Activated CD8-positive, alpha-beta memory T cell treated with anti-CD3 and anti-CD28 coated beads, Interleukin-2, amount 50 U/mL, for 24 hours (primary cell): Measurements from ENCODE around the gene MFSD11.
"Not testable (repeated sequence)": the region's sequence is repeated elsewhere in the genome, so short reads cannot be mapped to it uniquely, and the experiment has no call there.

Experiments
- DNase-seq: peaks from one replicate; pipeline ENCODE4 v3.0.0-alpha.2; 2020; ENCODE audit errors: extremely low read depth

Gene MFSD11

DNA sequence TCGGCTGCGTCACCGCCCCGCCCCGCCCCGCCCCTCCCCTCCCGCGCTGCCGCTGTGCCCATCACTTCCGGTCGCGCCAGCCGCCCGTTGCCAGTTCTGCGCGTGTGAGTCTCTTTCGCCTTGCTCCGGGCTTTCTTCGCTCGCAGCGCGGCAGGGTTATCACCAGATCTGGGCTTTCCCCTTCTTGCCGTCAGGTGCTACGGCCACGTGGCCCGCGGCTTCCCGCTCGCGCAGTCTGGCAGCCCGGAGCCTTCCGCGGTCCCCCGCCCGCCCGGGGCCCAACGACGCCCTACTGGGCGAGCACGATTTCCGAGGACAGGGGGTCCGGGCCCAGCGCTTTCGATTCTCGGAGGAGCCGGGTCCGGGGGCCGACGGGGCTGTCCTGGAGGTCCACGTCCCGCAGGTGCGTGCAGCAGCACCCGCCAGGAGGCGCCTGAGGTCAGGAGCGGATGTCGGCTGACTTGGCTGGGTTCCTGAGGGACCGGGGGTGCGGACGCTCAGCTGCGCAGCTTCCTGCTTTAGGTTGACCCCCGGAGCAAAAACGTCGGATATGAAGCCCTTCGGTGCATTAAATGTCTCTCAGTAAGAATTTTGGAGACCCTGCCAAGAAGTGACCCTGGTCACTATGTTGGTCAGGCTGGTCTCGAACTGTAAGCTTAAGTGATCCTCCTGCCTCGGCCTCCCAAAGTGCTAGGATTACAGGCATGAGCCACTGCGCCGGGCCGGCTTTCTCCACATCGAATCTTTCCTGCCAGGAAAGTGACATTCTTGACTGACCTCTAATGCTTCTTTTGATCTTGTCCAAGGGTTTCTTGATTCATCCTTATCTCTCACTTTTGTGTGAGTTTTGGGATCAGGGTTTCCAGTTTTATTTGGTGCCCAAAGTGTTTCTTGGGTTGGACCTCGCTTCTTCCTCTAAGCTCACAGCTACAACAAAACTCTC is 10.9 kb upstream of the MFSD11 start, which contains the start of gene METTL23:
Gene METTL23, plus strand, starts transcription at position 64 of the 943 bp plus-strand sequence. CDS start 2,872 bp downstream, outside the sequence.
- peak; percentile 48 for DNase-seq

DNA sequence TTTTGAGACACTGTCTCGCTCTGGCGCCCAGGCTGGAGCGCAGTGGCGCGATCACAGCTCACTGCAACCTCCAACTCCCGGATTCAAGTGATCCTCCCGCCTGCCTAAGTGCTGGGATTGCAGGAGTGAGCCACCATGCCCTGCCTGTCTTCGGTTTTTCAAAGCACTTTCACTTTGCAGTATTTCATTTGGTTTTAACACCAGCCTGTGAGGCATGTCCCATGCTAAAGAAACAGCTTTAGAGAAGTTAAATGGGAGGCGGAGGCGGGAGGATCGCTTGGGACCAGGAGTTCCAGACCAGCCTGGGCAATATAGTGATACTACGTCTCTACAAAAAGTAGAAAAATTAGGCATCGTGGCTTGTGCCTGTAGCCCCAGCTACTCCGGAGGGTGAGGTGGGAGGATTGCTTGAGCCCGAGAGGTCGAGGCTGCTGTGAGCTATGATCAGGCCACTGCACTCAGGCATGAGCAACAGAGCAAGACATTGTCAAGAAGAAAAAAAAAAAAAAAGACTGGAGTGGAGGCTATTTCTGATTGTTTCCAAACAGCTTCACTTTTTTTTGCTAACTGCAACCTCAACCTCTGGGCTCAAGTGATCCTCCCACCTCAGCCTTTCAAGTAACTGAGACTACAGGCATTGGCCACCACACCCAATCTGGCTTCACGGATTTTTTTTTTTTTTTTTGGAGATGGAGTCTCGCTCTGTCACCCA is 10.0 kb upstream of the MFSD11 start:
- DNase-seq = no peak

DNA sequence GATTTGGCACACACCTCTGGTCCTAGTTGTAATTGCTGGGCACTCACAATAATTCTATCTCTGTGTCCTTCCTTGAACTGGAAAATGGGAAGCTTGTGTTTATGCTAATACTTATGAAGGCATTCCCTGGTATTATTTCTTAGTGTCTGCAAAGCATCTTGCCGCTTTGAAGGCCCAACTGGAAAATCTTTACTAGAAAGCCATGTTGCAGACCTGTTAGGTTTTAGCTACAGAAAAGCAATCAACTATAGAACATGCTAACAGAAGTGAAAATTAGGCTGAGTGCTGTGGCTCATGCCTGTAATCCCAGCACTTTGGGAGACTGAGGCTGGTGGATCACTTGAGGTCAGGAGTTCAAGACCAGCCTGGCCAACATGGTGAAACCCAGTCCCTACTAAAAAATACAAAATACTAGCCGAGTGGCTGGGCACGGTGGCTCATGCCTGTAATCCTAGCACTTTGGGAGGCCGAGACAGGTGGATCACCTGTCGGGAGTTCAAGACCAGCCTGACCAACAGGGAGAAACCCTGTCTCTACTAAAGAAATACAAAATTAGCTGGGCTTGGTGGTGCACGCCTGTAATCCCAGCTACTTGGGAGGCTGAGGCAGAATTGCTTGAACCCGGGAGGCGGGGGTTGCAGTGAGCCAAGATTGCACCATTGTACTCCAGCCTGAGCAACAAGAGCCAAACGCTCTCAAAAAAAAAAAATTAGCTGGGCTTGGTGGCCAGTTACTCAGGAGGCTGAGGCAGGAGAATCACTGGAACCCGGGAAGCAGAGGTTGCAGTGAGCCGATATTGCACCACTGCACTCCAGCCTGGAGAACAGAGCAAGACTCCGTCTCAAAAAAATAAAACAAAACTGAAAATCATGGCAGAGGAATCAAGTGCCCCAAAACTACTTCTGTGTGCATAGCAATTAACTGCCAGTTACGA is 5.9 kb upstream of the MFSD11 start:
- DNase-seq = not testable (repeated sequence)

DNA sequence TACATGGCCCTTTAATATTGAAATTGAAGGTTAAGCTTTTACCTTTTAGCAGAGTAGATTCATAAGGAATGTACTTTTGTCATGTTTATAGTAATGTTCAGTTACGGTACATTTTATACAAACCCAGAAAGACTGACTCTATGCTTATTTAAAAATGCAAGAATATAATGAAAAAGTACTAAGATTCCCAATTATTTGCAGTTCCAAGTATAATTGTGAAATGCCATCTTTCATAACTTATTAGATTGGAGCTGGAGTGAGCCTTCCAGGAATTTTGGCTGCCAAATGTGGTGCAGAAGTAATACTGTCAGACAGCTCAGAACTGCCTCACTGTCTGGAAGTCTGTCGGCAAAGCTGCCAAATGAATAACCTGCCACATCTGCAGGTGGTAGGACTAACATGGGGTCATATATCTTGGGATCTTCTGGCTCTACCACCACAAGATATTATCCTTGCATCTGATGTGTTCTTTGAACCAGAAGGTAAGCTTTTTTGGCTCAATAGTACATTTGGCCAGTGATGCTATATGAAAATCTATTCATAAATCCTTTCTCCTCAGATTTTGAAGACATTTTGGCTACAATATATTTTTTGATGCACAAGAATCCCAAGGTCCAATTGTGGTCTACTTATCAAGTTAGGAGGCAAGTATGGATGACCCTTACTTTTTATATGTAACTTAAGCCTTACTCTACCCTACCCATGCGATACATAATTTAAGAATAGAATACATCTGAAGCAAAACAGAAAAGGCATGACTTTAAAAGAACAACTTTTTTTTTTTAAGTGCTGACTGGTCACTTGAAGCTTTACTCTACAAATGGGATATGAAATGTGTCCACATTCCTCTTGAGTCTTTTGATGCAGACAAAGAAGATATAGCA is 4.9 kb upstream of the MFSD11 start:
- DNase-seq = no peak

DNA sequence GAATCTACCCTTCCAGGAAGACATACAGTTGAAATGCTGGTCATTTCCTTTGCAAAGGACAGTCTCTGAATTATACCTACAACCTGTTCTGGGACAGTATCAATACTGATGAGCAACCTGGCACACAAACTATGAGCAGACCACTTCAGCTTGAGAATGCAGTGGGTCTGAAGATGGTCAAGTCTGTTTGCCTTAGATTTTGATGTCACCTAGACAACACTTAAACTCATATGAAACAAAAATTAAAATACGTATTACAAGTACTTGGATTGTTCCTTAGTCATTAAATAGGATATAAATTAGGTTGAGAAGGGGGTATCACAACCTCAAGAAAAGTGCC is 4.3 kb upstream of the MFSD11 start:
- no peak for DNase-seq

DNA sequence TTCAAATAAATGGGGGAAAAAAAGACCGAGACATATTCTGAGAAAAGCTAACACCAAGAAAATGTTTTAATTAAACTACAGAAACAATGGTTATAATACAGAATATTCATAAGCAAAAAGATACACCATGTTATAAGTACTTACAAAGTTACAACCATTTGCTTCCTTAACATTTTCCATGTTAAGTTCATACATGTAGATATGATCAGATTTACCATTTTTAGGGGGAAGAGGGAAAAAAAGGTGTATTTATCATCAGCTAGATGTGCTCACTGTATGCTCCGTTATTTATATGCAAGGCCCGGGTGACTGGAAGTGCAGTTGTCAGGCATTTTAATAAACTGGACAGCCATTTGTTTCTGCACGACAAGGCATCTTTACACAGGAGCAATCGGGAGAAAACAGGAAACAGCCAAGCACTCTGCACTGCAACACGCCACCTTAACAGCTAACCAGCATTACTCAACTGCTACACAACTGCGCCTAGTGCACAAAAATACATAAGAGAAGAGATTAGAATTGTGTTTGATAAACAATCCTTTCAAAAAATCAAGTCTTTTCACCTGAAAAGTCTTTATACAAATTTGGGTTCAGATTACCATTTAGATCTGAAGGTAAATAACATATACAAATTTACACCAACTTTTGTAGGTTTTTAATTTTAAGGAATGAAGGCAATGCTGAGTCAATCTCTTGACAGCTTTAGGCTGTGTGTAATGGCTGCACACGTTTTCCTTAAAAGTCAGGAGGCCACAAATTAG is 3.7 kb upstream of the MFSD11 start:
- DNase-seq = no peak

DNA sequence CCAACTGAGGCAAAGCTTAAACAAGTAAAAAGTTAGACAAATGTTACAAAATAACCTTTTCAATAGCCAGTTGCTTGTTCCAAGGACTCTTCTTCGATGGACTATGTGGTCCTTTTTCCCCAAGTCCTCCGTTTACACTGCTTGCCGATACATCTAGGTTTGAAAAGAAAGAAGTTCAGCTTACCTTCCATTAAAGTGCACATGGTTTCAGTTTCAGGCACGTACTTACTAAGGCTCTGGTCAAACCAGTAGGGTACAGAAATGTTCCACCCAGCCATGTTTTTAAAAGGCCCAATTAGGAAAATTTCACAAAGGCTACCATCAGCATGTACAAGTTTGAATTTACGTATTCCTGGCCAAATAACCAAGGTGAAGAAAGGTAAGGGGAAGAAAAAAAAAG is 2.9 kb upstream of the MFSD11 start:
- DNase-seq = no peak

DNA sequence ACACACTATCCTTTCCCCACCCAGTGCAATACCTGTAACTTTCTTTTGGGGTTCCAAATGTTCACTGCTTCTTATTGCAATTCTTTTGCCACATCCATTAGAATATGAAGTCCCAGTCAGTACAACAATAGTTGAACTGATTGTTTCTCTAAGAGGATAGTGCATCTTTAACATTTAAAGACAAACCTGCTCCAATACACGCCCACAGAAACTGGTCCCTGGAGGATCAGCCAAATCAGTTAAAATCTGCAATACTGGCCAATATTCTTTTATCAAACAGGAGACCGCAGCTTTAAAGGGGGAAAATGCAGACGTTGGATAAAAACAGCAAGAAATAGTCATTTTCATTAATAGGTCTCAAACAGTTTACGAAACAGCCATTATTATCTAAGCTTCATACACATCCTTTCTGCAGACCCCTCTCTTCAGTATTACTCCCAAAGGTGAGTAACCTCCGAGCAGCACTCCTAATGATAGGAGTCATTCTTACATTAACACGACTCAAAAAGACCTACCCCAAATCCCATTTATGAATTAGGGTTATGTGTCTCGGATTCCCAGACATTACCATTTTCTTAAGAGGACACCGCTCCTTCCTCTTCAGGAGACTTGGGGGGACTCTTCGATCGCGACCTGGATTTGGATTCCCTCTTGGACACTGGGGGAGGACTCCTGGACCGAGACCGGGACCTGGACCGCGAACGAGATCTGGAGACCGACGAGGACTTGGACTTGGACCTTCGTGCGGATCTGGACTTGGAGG is 2.2 kb upstream of the MFSD11 start:
- no peak for DNase-seq

DNA sequence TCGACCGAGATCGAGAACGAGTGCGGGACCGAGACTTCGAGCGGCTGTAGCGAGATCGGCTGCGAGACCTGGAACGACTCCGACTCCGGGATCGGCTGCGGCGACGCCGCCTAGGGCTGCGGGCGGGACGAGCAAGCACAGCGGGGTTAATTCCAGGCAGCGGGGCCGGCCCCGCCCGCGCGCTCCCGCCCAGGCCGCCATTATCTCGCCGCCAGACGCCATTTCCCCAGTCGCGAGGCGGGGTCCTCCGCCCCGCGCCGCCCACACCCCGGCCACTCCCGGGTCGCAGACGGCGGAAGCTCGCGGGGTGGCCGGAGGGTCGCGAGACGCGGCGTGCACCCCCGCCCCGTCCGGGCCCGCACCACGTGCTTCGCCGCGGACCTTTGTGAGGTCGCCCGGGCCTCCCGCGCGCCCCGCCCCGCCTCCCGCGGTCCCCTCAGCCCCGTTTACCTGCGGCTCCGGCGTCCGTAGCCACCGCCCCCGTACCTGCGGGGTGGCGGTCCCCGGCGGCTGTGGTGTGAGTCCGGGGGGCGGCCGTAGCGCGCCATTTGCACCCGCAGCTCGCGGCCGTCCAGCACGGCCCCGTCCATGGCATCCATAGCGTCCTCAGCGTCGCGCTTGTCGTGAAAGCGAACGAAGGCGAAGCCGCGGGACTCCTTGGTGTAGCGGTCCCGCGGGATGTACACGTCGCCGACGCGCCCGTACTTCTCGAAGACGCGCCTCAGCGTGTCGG is 1.4 kb upstream of the MFSD11 start:
- no peak for DNase-seq

DNA sequence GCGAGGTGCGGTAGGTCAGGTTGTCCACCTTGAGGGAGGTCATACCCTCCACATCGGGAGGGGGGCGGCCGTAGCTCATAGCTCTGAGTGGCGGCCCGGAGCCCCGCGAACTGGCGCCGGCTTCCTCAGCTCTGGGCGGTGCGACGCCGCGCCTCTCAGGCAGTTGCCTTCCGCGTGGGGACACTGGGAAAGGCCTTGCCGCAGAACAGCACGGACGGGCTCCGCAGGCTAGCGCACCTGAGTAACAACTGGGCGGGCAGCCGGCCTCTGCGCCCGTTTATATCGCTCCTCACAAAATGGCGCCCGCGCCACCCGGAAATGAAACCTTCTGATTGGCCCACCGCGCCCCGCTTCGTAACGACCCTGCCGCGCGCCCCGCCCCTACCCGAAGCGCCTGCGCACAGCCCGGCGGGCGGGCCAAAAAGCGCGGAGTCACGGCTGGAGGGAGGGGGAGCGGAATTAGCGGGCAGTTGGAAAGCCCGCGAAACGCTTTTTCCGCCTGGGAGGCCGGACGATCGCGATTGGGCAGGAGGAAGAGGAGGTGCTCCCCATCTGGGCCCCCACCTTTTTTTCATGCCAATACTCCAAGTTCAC is 740 bp upstream of the MFSD11 start, which contains the start of gene SRSF2:
Gene SRSF2, minus strand, starts transcription at position 250 of the 594 bp plus-strand sequence. Its CDS starts 171 bp downstream, at position 79.
- DNase-seq = peak; percentile 93

DNA sequence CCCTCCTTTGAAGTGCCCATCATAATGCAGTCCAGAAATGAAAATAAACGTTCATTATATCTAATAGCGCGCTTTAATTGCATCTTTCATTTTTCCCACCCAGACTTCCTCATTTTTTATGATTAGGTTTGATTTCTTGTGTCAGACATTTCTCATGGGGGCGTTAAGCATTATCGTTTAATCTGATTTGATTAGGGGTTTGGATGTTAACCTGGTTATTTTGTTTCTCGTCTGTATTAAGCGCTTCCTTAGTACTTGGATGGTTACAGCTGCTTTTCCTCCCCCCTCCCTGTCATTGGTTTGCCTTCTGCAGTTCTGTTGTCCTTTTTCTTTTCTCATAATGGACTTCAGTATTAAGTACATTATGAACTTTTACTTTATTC is 540 bp downstream of the MFSD11 start:
- DNase-seq = no peak

DNA sequence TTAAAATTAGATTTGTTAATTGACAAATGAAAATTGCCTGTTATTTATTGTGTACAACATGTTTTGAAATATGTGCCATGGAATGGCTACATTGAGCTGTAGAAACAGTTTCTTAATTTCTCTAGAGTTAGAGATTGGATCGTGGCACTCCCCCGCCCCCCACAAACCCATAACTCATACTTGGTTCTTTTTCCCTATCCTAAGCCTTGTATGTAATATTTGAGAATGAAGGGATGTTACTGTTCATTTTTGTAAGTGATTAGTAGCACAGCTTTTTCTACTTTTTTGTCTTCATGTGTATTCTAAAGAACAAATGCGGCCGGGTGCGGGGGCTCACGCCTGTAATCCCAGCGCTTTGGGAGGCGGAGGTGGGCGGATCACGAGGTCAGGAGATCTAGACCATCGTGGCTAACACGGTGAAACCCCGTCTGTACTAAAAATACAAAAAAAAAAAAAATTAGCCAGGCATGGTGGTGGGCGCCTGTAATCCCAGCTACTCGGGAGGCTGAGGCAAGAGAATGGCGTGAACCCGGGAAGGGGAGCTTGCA is 1.7 kb downstream of the MFSD11 start:
- not testable (repeated sequence) for DNase-seq

DNA sequence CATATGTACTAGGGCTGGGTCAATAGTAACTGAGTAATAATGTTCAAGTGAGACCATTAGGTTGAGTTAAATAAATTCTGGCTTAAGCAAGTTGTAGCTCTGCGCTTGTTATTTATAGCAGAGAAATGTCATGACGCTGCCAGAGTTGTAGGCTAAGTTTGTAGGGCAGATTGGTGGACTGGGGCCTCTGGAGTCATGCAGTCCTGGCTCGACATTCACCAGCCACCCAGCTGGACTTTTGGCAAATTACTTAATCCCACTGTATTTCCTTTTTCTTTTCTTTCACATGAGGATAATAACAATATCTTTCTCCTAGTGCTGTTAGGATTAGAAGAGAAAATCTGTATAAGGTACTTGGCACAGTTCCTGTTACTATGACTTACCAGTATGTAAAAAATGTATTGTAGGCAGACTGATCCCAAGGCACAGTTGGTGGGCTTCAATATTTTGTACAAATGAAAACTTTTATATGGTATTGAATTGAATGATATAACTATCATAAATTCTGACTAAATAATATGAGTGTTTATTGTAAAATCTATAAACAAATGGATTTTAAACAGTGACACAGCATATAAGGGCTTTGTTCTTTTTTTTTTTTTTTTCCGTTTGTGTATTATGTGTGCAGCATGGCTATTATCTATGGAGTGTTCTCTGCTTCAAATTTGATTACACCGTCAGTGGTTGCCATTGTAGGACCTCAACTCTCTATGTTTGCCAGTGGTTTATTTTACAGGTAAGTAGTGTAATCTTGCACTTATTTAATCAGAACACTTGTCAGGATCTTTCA is 2.6 kb downstream of the MFSD11 start:
- no peak for DNase-seq

DNA sequence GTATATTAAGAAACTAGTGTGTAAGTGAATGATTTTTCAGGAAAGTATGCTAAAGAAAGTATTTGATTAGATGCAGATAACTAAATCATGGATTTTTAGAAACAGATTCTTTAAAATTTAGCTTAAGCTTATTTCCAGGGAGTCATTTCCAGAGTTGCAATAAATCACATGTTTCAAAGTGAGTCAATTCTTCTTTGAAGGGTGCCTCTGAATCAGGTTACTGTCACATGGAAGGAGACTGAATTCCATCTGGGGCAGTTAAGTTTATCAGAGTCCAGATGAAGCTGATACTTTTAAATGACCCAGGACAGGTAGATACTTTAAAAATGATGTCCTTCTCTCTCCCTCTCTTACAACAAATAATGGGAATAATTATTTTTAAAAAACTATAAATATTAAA is 5.0 kb downstream of the MFSD11 start:
- DNase-seq = no peak

DNA sequence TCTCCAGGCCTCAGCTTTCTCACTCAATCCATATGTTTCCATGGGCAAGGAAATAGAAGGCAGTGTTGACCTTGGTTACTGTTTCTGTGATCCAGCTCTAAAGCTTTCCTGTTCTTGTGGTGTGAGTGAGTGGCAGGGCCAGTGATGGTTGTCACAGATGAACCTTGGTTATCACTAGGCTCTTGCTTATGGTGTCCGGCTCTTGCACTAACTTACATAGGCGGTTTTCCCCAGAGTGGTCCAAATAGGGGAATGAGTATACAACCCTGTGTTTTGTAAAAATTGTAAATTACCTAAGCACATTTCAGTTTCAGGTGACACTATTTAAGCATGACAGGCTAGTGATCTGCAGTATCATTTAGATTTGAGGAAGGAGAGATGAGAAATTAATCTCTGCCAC is 6.8 kb downstream of the MFSD11 start:
- DNase-seq = no peak

DNA sequence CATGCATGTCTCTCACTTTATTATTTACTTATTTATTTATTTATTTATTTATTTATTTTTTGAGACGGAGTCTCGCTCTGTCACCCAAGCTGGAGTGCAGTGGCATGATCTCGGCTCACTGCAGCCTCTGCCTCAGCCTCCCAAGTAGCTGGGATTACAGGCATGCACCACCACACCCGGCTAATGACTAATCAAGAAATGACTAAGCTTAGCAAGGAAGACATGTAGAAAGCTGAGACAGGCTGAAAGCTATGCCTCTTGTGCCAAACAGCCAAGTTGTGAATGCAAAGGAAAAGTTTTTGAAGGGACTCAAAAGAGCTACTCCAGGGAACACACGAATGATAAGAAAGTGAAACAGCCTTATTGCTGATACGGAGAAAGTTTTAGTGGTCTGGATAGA is 7.9 kb downstream of the MFSD11 start:
- not testable (repeated sequence) for DNase-seq
